GM12874 (cell line): ENCODE data around the gene ZWINT.

Experiments
- CTCF ChIP-seq: IDR thresholded peaks from 2 replicates; pipeline ENCODE4 v1.5.1; 2011; ENCODE audit warnings: low read depth, mild to moderate bottlenecking, control low read depth, low read length, moderate library complexity; ENCODE audit not compliant: insufficient read depth

ZWINT gene

GRCh38 chr10:56317603-56318002 is 43.5 kb downstream of the ZWINT start:
- no peak for TF ChIP-seq CTCF

DNA sequence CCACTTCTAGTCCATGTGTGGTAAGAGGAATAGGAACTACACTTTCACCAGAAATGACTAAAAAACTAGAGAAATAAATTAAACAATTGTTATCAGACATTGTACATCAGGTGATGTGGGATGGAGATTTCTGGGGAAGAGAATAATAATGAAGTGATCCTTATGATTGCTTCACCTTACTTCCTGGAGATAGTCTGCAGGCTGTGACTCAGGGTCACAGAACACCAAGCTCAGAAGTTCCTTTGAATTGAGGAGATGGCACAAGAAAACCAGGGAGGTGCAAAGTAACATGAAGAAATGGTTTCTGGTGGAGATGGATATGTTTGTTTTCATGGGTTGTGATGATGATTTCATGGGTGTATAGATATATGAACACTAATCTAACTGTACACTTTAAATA is 44.5 kb downstream of the ZWINT start:
- no peak for TF ChIP-seq CTCF
